GM19468 (cell line): ENCODE measurements around the gene WNT11.

Experiments
- ATAC-seq: cut with Tn5 transposase; IDR thresholded peaks from one replicate; pipeline ENCODE4 v1.9.1; 2021; ENCODE audit warnings: mild to moderate bottlenecking, moderate library complexity, moderate number of reproducible peaks; ENCODE audit not compliant: unreplicated experiment; ENCODE audit errors: extremely low read depth

Gene WNT11

DNA sequence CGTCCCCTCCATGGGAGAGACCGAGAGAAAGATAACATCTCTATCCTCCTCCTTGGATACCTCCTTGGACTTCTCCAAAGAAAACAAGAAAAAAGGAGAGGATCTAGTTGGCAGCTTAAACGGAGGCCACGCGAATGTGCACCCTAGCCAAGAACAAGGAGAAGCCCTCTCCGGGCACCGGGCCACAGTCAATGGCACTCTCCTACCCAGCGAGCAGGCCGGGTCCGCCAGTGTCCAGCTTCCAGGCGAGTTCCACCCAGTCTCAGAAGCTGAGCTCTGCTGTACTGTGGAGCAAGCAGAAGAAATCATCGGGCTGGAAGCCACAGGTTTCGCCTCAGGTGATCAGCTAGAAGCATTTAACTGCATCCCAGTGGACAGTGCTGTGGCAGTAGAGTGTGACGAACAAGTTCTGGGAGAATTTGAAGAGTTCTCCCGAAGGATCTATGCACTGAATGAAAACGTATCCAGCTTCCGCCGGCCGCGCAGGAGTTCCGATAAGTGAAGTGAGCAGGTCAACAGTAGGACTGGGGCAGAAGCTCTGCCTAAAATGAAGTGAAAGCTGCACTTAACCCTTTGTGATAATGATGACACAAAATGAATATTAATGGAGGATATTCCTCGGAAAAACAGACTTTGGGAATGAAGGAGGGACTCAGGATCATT lies 65.3 kb downstream of the WNT11 start:
- ATAC-seq, result no peak

DNA sequence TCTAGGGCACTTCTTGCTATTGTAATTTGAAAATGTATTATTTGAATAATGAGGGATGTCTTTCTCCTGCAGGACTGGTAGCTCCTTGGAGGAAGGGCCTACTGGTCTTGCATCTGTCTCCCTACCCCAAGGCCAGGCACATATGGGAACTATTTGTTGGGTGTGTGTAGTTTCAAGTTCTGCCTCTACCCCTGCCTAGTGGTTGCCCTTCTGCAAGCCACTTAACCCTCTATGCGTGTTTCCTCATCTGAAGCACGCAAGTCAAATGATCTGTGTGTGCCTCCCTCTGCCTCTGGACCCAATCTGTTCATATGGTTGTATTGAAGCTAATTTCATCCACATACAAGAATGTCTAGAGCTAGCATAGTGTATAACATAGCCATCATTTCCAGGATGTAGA lies 67.0 kb downstream of the WNT11 start:
- no peak for ATAC-seq
